Osteoblast (primary cell): Measurements from ENCODE around the gene ATP11A. TPM values are rescaled to one million over a fixed set of nuclear protein-coding genes. Genes with fewer than 3 reads are reported as not detected.

Experiments
- DNase-seq: peaks from one replicate; pipeline ENCODE4 v3.0.0; 2011; ENCODE audit warnings: low spot score, mixed read lengths; ENCODE audit not compliant: insufficient read length; ENCODE audit errors: missing footprints
- H2AFZ ChIP-seq: 2 replicates; pipeline ENCODE4 v1.6.0; 2011; ENCODE audit warnings: mild to moderate bottlenecking, low read length
- H3K27ac ChIP-seq: 2 replicates; pipeline ENCODE4 v1.5.1; 2011; ENCODE audit warnings: mild to moderate bottlenecking, low read depth, low read length, moderate library complexity
- H3K27me3 ChIP-seq: 2 replicates; pipeline ENCODE4 v1.6.0; 2012; ENCODE audit warnings: mild to moderate bottlenecking, control low read depth, inconsistent platforms, low read length, moderate library complexity; ENCODE audit not compliant: insufficient read depth
- H3K36me3 ChIP-seq: 2 replicates; pipeline ENCODE4 v1.5.1; 2011; ENCODE audit warnings: mild to moderate bottlenecking, low read length, control low read depth, moderate library complexity; ENCODE audit not compliant: insufficient read depth
- H3K4me1 ChIP-seq: 2 replicates; pipeline ENCODE4 v1.5.1; 2011; ENCODE audit warnings: mild to moderate bottlenecking, low read length, control low read depth, moderate library complexity; ENCODE audit not compliant: insufficient read depth
- H3K4me2 ChIP-seq: 2 replicates; pipeline ENCODE4 v1.6.0; 2011; ENCODE audit warnings: mild to moderate bottlenecking, low read length; ENCODE audit not compliant: insufficient read depth
- H3K4me3 ChIP-seq: fragments of 200-600 bp; sonication (generic); 3 replicates; pipeline ENCODE4 v1.5.1; 2012; ENCODE audit warnings: mild to moderate bottlenecking, low read length, inconsistent platforms; ENCODE audit not compliant: insufficient read depth
- H3K79me2 ChIP-seq: 2 replicates; pipeline ENCODE4 v1.6.0; 2012; ENCODE audit warnings: mild to moderate bottlenecking, low read length, control low read depth, inconsistent platforms; ENCODE audit not compliant: insufficient read depth
- H3K9me3 ChIP-seq: 2 replicates; pipeline ENCODE4 v1.5.1; 2011; ENCODE audit warnings: low read depth, low read length, control low read depth
- H4K20me1 ChIP-seq: 2 replicates; pipeline ENCODE4 v1.6.0; 2012; ENCODE audit warnings: mild to moderate bottlenecking, low read length, control low read depth; ENCODE audit not compliant: insufficient read depth
- CTCF ChIP-seq: IDR thresholded peaks from 2 replicates; pipeline ENCODE4 v1.5.1; 2011; ENCODE audit warnings: mild to moderate bottlenecking, low read depth, low read length, moderate library complexity; ENCODE audit errors: extremely low read depth
- total RNA-seq: library from RNA; depleted of rRNA; stranded (reverse); fragments of >200 nt; gene quantifications from 2 replicates; pipeline ENCODE4 v1.2.3, GENCODE V29; 2012

The ATP11A gene
- total RNA-seq, 1 donor = 7.6 TPM

GRCh38 chr13:112752211-112752610, 62.4 kb downstream of the ATP11A start:
- Histone ChIP-seq H3K27me3 (no peaks in the 10 kb centered on the region), H3K79me2 (no peaks in the 10 kb centered on the region), H3K9me3 (no peaks in the 10 kb centered on the region), H3K4me2 (no peak overlapping the region), H2AFZ (no peak overlapping the region), H3K36me3 (no peaks in the 10 kb centered on the region), H3K27ac (no peak overlapping the region), H3K4me3 (no peak overlapping the region), H4K20me1 (peaks cover 7% of the 10 kb centered on the region), H3K4me1 (no peaks in the 10 kb centered on the region)
- no peak for TF ChIP-seq CTCF
- DNase-seq = no peak

- no peak overlapping the region for H3K27ac ChIP-seq
- no peak overlapping the region for H3K4me2 ChIP-seq
- H3K27me3 ChIP-seq = no peaks in the 10 kb centered on the region
- H4K20me1 ChIP-seq = peaks cover 4% of the 10 kb centered on the region
- H3K9me3 ChIP-seq = no peaks in the 10 kb centered on the region
- H3K4me1 ChIP-seq = no peaks in the 10 kb centered on the region
- no peaks in the 10 kb centered on the region for H3K36me3 ChIP-seq
- no peaks in the 10 kb centered on the region for H3K79me2 ChIP-seq
- TF ChIP-seq CTCF = no peak
- H3K4me3 ChIP-seq = no peak overlapping the region
- no peak overlapping the region for H2AFZ ChIP-seq
- peak; percentile 60 for DNase-seq
Observed at GRCh38 chr13:112752711-112753541, 63.1 kb downstream of the ATP11A start.

- Histone ChIP-seq H3K4me1 (no peaks in the 10 kb centered on the region), H3K27ac (no peak overlapping the region), H3K79me2 (no peaks in the 10 kb centered on the region), H3K4me3 (no peak overlapping the region), H3K9me3 (no peaks in the 10 kb centered on the region), H3K27me3 (no peaks in the 10 kb centered on the region), H3K4me2 (no peak overlapping the region), H3K36me3 (no peaks in the 10 kb centered on the region), H4K20me1 (peaks cover 4% of the 10 kb centered on the region), H2AFZ (no peak overlapping the region)
- peak; percentile 14 for DNase-seq
- no peak for TF ChIP-seq CTCF
Observed at GRCh38 chr13:112753833-112754232, 64.0 kb downstream of the ATP11A start.

- Histone ChIP-seq H4K20me1 (peaks cover 6% of the 10 kb centered on the region), H3K4me2 (no peak overlapping the region), H3K79me2 (no peaks in the 10 kb centered on the region), H3K4me3 (no peak overlapping the region), H2AFZ (no peak overlapping the region), H3K9me3 (no peaks in the 10 kb centered on the region), H3K4me1 (no peaks in the 10 kb centered on the region), H3K36me3 (no peaks in the 10 kb centered on the region), H3K27ac (no peak overlapping the region), H3K27me3 (no peaks in the 10 kb centered on the region)
- peak; percentile 55 for DNase-seq
- no peak for TF ChIP-seq CTCF
Observed at GRCh38 chr13:112754281-112755025, 64.6 kb downstream of the ATP11A start.
